GM10266 (cell line): ENCODE measurements around the gene SGCE.

Experiments used
- DNase-seq: peaks from one replicate; pipeline ENCODE4 v3.0.0; 2012; ENCODE audit errors: extremely low spot score
- TF ChIP-seq, protein P1 (sequence below): IDR thresholded peaks from 2 replicates; pipeline ENCODE4 v1.5.1; 2012; ENCODE audit warnings: mild to moderate bottlenecking, low read depth; ENCODE audit not compliant: control insufficient read depth, insufficient read depth; ENCODE audit errors: missing control alignments

Gene SGCE

DNA sequence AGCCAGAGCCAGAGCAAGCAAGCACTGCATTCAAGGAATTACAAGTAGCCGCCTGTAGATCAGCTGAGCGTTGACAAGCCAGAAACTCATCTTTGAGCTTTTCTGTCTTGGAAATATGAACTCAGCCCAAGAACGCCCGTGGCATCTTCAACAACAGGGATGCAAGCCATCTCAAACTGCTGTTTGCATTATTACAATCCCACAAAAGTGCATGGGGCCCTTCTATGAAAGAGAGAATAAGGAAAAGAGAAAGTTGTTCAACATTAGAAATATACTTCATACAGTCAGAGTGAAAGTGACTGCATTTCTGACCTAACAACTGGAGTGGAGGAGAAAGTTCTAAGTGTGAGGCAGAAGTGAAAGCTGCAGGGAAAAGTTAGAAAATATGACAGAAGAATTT is 6.5 kb downstream of the SGCE start:
- TF ChIP-seq, protein P1, sequence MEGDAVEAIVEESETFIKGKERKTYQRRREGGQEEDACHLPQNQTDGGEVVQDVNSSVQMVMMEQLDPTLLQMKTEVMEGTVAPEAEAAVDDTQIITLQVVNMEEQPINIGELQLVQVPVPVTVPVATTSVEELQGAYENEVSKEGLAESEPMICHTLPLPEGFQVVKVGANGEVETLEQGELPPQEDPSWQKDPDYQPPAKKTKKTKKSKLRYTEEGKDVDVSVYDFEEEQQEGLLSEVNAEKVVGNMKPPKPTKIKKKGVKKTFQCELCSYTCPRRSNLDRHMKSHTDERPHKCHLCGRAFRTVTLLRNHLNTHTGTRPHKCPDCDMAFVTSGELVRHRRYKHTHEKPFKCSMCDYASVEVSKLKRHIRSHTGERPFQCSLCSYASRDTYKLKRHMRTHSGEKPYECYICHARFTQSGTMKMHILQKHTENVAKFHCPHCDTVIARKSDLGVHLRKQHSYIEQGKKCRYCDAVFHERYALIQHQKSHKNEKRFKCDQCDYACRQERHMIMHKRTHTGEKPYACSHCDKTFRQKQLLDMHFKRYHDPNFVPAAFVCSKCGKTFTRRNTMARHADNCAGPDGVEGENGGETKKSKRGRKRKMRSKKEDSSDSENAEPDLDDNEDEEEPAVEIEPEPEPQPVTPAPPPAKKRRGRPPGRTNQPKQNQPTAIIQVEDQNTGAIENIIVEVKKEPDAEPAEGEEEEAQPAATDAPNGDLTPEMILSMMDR: no peak

GRCh38 chr7:94648731-94649130 is 7.2 kb downstream of the SGCE start:
- TF ChIP-seq, protein P1: no peak
- DNase-seq: no peak

More for the DNA sequence above, 6.5 kb downstream of the SGCE start:
- no peak for DNase-seq

- DNase-seq: no peak
- TF ChIP-seq, protein P1: no peak
Observed at GRCh38 chr7:94647295-94647694, 8.6 kb downstream of the SGCE start.

GRCh38 chr7:94643771-94644545 is 12.0 kb downstream of the SGCE start:
- TF ChIP-seq, protein P1: no peak

GRCh38 chr7:94642838-94643653 is 12.9 kb downstream of the SGCE start:
- TF ChIP-seq, protein P1: no peak
- DNase-seq: no peak

More at GRCh38 chr7:94643771-94644545, 12.0 kb downstream of the SGCE start:
- no peak for DNase-seq

DNA sequence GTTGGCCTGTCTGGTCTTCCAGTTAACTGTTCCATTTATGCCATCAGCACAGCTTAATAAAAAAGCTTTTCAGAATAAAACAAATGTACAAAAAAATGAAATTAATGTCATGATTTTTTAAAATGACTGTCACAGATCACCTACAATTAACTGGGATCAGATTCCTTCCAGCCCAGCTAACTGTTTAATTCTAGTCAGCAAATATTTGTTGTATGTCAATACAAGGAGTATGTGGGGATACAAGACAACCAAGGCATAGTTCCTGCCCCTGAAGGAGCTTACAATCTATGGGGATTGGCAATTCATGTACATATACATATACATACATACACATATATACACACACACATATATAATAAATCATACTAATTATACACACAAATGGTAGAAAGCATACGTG is 16.5 kb downstream of the SGCE start:
- TF ChIP-seq, protein P1: no peak
- DNase-seq: no peak

DNA sequence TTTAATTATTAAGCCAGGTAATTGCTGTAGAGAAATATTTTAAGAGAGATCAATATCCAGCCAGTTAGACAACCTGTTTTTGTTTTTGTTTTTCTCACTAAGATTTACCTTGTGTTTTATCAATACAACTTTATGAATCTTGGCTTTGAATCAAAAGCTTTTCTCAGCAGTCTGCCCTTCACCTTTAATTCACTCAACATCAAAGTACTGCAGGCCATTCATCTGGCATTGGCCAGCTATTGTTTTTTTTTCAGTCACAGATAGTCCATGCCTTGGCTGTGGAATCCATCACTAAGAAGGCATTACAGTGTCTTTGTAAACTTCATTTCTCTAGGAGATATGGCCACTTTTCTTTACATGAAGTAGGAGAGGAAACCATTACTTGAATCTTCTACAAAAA is 20.2 kb downstream of the SGCE start:
- TF ChIP-seq, protein P1: no peak
- DNase-seq: no peak
